ENCODE results near the gene PDGFB.

Gene PDGFB

DNA sequence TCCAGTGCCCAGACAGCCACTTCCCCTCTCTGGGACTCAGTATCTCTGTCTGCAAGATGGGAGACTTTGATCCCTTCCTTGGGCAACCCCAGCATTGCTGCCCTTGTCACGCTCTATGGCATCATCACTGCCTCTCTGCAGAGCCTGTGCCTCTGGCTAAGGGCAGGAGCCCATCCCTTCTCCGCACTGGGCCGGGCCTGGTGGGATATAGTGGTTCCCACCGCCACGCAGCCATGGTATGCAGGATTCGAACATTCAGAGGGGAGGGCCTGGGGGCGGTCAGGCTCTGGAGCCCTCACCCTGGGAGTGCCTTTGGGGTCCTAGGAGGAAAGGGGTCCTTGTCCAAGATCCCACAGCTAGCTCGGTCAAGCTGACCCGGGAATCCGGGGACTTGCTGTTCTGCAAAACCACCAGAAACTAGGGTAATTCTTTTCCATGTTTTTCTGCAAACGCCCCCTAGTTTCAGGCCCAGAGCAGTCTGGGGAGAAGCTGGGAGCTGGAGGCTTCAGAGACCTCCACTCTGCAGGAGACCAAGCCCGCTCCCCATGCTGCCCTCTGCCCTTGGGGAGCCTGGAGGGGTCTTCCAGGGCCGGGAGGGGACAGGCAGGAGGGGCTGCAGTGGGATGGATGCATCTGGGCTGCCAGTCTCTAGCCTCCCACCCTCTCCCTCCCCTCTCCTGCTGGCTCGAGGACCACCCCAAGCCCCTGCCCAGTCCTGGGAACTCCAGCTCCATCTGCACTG, 67.9 kb downstream of the PDGFB start:
- Histone ChIP-seq H3K4me1 (ENCODE audit: low read length) (no peaks in the 10 kb centered on the region), H3K4me2 (ENCODE audit: low read depth, low read length) (no peak overlapping the region)

DNA sequence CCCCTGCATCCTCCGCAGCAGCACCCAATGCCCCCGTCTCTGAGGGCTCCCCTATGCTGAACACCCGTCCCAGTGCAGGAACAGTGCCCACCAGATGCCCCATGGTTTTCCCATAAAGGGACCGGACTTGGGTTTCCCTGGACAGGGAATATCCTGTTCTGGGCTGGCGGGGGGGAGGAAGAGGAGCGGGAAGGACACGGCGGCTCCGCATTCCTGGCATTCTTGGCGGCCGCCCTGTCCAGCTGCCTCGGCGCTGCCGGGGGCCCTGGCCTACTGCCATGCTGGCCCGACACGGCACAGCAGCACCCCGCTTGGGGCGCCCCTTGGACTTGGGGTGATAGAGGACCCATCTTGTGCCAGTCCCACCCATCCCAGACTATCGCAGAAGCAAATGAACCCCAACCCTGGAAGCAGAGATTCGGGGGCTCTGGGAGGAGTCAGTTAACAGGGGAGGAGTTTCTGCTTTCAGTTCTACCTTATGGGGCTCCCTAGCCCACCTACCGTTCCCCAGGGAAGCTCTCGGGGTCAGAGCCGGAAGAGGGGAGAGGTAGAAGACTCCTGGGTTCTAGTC, 68.6 kb downstream of the PDGFB start:
- Histone ChIP-seq H3K9me3 (replicated peaks; ENCODE audit: insufficient read depth, low read length) (no peaks in the 10 kb centered on the region), H3K4me3 (ENCODE audit: low read length) (no peak overlapping the region), H3K79me2 (ENCODE audit: low read length) (no peaks in the 10 kb centered on the region), H3K27me3 (replicated peaks; ENCODE audit: insufficient read depth, low read length) (no peaks in the 10 kb centered on the region), H4K20me1 (ENCODE audit: insufficient read depth, low read length) (no peaks in the 10 kb centered on the region), H3K36me3 (replicated peaks; ENCODE audit: insufficient read depth, low read length) (no peaks in the 10 kb centered on the region), H2AFZ (ENCODE audit: low read length) (no peak overlapping the region), H3F3A (ENCODE audit: insufficient read depth, low read length) (no peaks in the 10 kb centered on the region), H3K27ac (ENCODE audit: low read length) (no peak overlapping the region), H3K4me1 (ENCODE audit: low read length) (peaks cover 3% of the 10 kb centered on the region), H3K4me2 (ENCODE audit: low read depth, low read length) (no peak overlapping the region), H3K9me2 (replicated peaks; ENCODE audit: insufficient read depth, low read length) (no peaks in the 10 kb centered on the region), H3K9ac (ENCODE audit: low read length) (no peak overlapping the region)
- DNase-seq = no peak
- no peak for TF ChIP-seq EZH2 (optimal IDR thresholded peaks at IDR 0.05; ENCODE audit: low read depth, low read length)
- TF ChIP-seq, protein P1, sequence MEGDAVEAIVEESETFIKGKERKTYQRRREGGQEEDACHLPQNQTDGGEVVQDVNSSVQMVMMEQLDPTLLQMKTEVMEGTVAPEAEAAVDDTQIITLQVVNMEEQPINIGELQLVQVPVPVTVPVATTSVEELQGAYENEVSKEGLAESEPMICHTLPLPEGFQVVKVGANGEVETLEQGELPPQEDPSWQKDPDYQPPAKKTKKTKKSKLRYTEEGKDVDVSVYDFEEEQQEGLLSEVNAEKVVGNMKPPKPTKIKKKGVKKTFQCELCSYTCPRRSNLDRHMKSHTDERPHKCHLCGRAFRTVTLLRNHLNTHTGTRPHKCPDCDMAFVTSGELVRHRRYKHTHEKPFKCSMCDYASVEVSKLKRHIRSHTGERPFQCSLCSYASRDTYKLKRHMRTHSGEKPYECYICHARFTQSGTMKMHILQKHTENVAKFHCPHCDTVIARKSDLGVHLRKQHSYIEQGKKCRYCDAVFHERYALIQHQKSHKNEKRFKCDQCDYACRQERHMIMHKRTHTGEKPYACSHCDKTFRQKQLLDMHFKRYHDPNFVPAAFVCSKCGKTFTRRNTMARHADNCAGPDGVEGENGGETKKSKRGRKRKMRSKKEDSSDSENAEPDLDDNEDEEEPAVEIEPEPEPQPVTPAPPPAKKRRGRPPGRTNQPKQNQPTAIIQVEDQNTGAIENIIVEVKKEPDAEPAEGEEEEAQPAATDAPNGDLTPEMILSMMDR (IDR thresholded peaks at IDR 0.05; ENCODE audit: low read length) = no peak
- no peak for TF ChIP-seq EZH2phosphoT487 (IDR thresholded peaks at IDR 0.05; ENCODE audit: low read length)

More for the DNA sequence above, 67.9 kb downstream of the PDGFB start:
- no peaks in the 10 kb centered on the region for H3K27me3 ChIP-seq (replicated peaks; ENCODE audit: insufficient read depth, low read length)
- no peaks in the 10 kb centered on the region for H3K36me3 ChIP-seq (replicated peaks; ENCODE audit: insufficient read depth, low read length)
- H2AFZ ChIP-seq (ENCODE audit: low read length) = no peak overlapping the region
- no peaks in the 10 kb centered on the region for H3F3A ChIP-seq (ENCODE audit: insufficient read depth, low read length)
- no peaks in the 10 kb centered on the region for H4K20me1 ChIP-seq (ENCODE audit: insufficient read depth, low read length)
- H3K9me3 ChIP-seq (replicated peaks; ENCODE audit: insufficient read depth, low read length) = no peaks in the 10 kb centered on the region
- no peaks in the 10 kb centered on the region for H3K79me2 ChIP-seq (ENCODE audit: low read length)
- no peak for DNase-seq
- no peaks in the 10 kb centered on the region for H3K9me2 ChIP-seq (replicated peaks; ENCODE audit: insufficient read depth, low read length)
- TF ChIP-seq EZH2phosphoT487 (IDR thresholded peaks at IDR 0.05; ENCODE audit: low read length) (no peak), EZH2 (optimal IDR thresholded peaks at IDR 0.05; ENCODE audit: low read depth, low read length) (no peak)
- TF ChIP-seq, protein P1 (IDR thresholded peaks at IDR 0.05; ENCODE audit: low read length) = no peak
- no peak overlapping the region for H3K27ac ChIP-seq (ENCODE audit: low read length)
- no peak overlapping the region for H3K9ac ChIP-seq (ENCODE audit: low read length)
- H3K4me3 ChIP-seq (ENCODE audit: low read length) = no peak overlapping the region

DNA sequence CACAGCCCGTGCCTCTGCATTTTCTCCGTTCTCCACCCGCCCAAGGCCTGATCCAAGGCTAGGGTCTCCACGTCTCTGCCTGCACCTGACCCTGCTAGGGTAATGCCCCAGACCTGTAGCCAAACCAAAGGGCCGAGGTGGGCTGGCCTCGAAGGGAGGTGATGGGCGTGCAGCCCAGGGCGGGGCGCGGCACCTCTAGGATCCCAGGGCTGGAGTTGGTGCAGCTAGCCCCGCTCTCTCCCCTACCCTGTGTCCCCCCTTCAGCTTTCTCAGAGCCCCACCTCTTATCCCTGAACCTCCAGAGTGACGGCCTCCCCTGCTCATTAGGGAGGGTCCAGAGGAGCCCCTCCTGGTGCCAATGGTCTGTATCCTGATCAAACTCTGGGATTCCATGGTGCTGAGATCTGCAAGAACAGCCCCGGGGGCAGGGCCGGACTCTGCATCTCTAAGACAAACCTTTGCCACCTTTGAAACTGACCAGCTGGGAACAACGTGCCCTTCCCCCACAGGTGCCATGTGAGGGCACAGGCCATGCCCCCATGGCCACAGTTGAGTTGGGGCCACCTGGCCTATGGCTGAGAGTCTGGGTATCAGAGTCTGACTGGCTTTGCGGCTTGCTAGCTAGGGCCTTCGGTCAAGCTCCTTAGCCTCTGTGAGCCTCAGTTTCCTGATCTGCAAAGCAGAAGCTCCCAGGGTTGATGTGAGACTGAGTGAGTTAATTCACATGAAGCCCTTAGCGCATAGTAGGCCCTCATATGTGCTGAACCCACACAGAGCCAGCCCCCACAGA, 69.2 kb downstream of the PDGFB start:
- Histone ChIP-seq H3K9me2 (replicated peaks; ENCODE audit: insufficient read depth, low read length) (no peaks in the 10 kb centered on the region), H3K4me2 (ENCODE audit: low read depth, low read length) (no peak overlapping the region), H2AFZ (ENCODE audit: low read length) (no peak overlapping the region), H3F3A (ENCODE audit: insufficient read depth, low read length) (no peaks in the 10 kb centered on the region), H3K36me3 (replicated peaks; ENCODE audit: insufficient read depth, low read length) (no peaks in the 10 kb centered on the region), H3K4me3 (ENCODE audit: low read length) (no peak overlapping the region), H3K9ac (ENCODE audit: low read length) (no peak overlapping the region), H3K79me2 (ENCODE audit: low read length) (no peaks in the 10 kb centered on the region), H3K27ac (ENCODE audit: low read length) (no peak overlapping the region), H3K9me3 (replicated peaks; ENCODE audit: insufficient read depth, low read length) (no peaks in the 10 kb centered on the region), H3K27me3 (replicated peaks; ENCODE audit: insufficient read depth, low read length) (no peaks in the 10 kb centered on the region), H4K20me1 (ENCODE audit: insufficient read depth, low read length) (no peaks in the 10 kb centered on the region), H3K4me1 (ENCODE audit: low read length) (peaks cover 6% of the 10 kb centered on the region)
- DNase-seq = no peak
- TF ChIP-seq EZH2 (optimal IDR thresholded peaks at IDR 0.05; ENCODE audit: low read depth, low read length) (no peak), EZH2phosphoT487 (IDR thresholded peaks at IDR 0.05; ENCODE audit: low read length) (no peak)
- TF ChIP-seq, protein P1 (IDR thresholded peaks at IDR 0.05; ENCODE audit: low read length) = no peak

All from MM.1S (cell line).